ENCODE data around the gene DIABLO.

Gene DIABLO

GRCh38 chr12:122200541-122201175 is 25.2 kb downstream of the DIABLO start:
- TF ChIP-seq CTCF (IDR thresholded peaks at IDR 0.05), result no peak

DNA sequence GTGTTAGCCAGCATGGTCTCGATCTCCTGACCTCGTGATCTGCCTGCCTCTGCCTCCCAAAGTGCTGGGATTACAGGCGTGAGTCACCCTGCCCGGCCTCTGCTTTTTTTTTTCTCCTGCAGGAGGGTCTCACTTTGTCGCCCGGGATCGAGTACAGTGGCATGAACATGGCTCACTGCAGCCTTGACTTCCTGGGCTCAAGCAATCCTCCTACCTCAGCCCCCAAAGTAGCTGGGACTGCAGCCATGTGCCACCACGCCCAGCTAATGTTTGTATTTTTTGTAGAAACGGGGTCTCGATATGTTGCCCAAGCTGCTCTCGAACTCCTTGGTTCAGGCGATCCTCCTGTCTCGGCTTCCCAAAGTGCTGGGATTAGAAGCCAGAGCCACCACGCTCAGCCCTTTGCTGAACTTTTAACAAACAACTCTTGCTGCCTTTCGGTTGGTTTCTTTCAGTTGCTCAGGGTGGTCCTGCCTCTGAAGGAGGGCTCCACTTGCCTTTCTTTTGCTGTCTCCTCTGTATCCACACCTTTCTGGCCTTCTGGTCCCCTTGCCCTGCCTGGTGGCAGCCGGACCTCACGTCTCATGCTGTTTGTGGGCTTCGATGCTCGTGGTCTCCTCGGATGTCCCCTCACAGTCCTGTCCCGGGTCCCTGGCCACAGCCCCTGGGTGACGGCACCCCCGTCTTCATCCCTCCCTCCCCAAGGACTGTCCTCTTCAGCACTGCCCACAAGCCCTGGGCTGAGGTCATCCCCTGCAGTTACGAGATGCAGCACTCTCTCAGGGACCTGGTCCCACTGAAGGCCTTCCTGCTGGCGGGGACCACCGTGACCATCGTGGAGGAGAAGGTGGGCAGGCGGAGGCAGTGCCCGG is 26.1 kb downstream of the DIABLO start:
- TF ChIP-seq CTCF (IDR thresholded peaks at IDR 0.05), result no peak

DNA sequence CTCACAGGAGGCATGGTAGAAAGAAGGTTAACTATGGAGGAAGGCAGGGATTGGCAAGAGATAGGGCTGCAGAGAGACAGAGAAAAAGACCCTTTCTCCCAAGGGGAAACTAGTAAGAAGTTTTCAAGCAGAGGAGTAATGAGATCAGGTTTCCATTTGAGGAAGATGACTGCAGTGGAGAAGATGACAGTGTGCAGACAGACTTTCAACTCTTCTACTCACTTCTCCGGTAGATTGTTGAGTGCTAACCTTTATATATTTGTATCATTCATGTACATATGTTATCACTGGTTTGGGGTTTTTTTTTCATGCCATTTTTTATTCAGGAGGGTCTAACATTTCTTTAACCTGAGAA is 28.3 kb downstream of the DIABLO start:
- no peak for TF ChIP-seq CTCF (IDR thresholded peaks at IDR 0.05)

GRCh38 chr12:122195405-122195804 is 30.4 kb downstream of the DIABLO start:
- no peak for TF ChIP-seq CTCF (IDR thresholded peaks at IDR 0.05)

- TF ChIP-seq CTCF (IDR thresholded peaks at IDR 0.05), result no peak
Measured at GRCh38 chr12:122194804-122195203, 31.0 kb downstream of the DIABLO start.

- no peak for TF ChIP-seq CTCF (IDR thresholded peaks at IDR 0.05)
Measured at GRCh38 chr12:122192441-122192840, 33.4 kb downstream of the DIABLO start.

DNA sequence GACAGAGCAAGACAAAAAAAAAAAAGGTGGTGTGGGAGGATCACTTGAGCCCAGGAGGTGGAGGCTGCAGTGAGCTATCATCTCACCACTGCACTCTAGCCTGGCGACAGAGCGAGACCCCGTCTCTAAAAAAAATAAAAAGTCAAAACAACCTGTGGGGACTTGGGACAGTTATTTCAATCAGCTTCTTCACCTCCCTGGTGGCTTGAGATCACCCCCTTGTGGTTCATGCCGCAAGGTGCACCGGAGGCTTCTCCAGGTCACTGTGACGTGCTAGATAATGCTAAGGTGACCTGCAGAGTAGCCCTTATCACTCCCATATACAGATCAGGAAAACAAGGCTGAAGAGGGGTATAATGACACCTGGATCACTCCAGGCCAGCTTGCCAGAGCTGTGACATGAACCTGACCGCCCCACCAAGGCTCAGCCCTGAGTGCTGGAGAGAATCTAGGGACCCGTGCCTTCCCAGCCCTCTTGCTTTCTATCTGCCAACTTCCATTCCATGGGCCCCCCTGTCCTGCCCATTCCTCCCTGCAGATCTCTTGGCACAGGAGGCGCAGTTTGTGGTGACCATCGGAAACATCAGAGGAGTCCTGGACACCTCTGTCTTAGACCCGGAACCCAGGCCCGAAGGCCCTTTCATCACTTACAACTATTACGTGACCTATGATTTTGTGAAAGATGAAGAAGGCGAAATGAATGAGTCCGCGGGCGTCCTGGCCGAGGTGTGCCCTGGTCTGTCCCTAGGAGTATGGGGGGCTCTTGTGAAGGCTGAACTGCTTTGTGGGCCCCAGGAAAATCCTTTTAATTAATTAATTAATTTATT is 34.8 kb downstream of the DIABLO start:
- peak; percentile 93 for TF ChIP-seq CTCF (IDR thresholded peaks at IDR 0.05)
